Measurements from ENCODE around the gene CENPP.

CENPP gene

DNA sequence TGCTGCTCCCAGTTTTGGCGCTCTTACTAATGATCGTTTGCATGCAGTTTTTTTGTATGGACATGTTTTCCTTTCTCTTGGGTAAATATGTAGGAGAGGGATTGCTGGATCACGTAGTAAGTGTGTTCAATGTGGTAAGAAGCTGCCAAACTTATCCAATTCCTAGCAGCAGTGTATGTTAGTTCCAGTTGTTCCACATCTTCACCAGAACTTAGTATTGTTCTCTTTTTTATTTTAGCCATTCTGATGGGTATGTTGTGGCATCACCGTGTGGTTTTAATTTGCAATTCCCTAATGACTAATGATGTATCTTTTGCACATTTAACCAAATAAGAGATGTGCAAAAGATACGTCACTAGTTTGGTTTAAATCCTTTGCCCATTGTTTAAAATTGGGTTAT lies 278.2 kb downstream of the CENPP start:
- Histone ChIP-seq H3K36me3 (ENCODE audit: insufficient read depth, low read length) (0 out of 2 replicates have a peak, but pooled peaks cover 3% of the 10 kb centered on the region), H3K79me2 (ENCODE audit: control insufficient read depth, insufficient read depth, low read length, unreplicated experiment) (no peaks in the 10 kb centered on the region), H3K4me3 (ENCODE audit: low read depth, low read length) (no peak overlapping the region), H2AFZ (ENCODE audit: low read length, unreplicated experiment) (no peak overlapping the region), H3K27me3 (ENCODE audit: insufficient read depth, low read length) (no peaks in the 10 kb centered on the region), H3K4me1 (ENCODE audit: control insufficient read depth, insufficient read depth, low read length, unreplicated experiment) (peaks cover 19% of the 10 kb centered on the region), H3K27ac (ENCODE audit: low read depth, low read length) (no peak overlapping the region)

DNA sequence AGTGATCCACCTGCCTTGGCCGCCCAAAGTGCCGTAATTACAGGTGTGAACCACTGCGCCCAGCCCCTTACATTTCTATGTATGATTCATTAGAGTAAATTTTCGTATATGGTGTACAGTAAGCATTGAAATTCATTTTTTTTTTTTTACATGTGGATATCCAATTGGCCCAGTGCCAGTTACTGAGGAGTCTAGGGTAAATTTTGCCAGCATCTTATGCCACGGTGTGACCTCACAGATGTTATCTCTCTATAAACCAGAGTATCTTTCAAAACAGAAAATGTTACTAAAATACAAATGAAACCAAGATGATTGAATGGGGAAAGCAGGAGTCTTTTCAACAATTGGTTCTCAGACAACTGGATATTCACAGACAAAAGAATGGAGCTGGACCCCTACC lies 279.5 kb downstream of the CENPP start:
- Histone ChIP-seq H3K4me3 (ENCODE audit: low read depth, low read length) (no peak overlapping the region), H3K27ac (ENCODE audit: low read depth, low read length) (no peak overlapping the region), H3K27me3 (ENCODE audit: insufficient read depth, low read length) (no peaks in the 10 kb centered on the region), H2AFZ (ENCODE audit: low read length, unreplicated experiment) (no peak overlapping the region), H3K4me1 (ENCODE audit: control insufficient read depth, insufficient read depth, low read length, unreplicated experiment) (peaks cover 19% of the 10 kb centered on the region), H3K36me3 (ENCODE audit: insufficient read depth, low read length) (0 out of 2 replicates have a peak, but pooled peaks cover 3% of the 10 kb centered on the region), H3K79me2 (ENCODE audit: control insufficient read depth, insufficient read depth, low read length, unreplicated experiment) (no peaks in the 10 kb centered on the region)

DNA sequence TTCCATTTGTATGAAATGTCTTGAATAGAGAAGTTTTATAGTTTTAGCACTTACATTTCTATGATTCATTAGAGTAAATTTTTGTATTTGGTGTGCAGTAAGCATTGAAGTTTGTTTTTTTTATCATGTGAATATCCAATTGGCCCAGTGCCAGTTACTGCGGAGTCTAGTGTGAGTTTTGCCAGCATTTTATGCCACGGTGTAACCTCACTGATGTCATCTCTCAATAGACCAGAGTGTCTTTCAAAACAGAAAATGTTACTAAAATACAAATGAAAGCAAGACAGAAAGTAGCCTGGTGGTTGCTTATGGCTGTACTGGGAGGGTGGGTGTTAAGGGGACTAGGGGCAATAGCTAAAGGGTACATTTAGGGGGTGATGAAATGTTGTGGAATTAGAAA lies 281.3 kb downstream of the CENPP start:
- Histone ChIP-seq H2AFZ (ENCODE audit: low read length, unreplicated experiment) (no peak overlapping the region), H3K27ac (ENCODE audit: low read depth, low read length) (peak overlapping the region; percentile 9; the same call in 1 of the 2 replicates), H3K4me1 (ENCODE audit: control insufficient read depth, insufficient read depth, low read length, unreplicated experiment) (peaks cover 10% of the 10 kb centered on the region), H3K4me3 (ENCODE audit: low read depth, low read length) (no peak overlapping the region), H3K36me3 (ENCODE audit: insufficient read depth, low read length) (0 out of 2 replicates have a peak, but pooled peaks cover 3% of the 10 kb centered on the region), H3K79me2 (ENCODE audit: control insufficient read depth, insufficient read depth, low read length, unreplicated experiment) (no peaks in the 10 kb centered on the region), H3K27me3 (ENCODE audit: insufficient read depth, low read length) (no peaks in the 10 kb centered on the region)

DNA sequence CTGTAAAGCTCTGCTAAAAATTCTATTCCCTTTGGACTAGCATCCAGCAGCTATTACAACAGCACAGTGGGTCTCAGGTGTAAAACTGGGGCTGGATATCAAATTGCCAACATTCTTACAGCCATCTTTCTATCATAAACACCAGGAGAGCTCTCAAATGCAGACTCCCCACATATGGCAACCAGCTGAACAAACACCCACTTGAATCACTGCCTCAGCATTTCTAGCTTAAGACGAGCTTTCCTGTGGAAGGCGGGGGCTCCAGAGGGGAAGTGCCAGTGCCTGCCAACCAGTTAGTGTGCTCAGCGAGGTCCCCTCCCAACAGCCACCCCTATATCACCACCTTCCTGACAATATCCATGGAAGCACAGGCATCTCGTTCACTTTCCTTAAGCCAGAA lies 282.0 kb downstream of the CENPP start:
- H3K27me3 ChIP-seq (ENCODE audit: insufficient read depth, low read length), result no peaks in the 10 kb centered on the region
- no peaks in the 10 kb centered on the region for H3K79me2 ChIP-seq (ENCODE audit: control insufficient read depth, insufficient read depth, low read length, unreplicated experiment)
- peaks cover 10% of the 10 kb centered on the region for H3K4me1 ChIP-seq (ENCODE audit: control insufficient read depth, insufficient read depth, low read length, unreplicated experiment)
- H3K4me3 ChIP-seq (ENCODE audit: low read depth, low read length), result no peak overlapping the region
- H3K36me3 ChIP-seq (ENCODE audit: insufficient read depth, low read length), result 0 out of 2 replicates have a peak, but pooled peaks cover 3% of the 10 kb centered on the region
- H2AFZ ChIP-seq (ENCODE audit: low read length, unreplicated experiment), result no peak overlapping the region
- H3K27ac ChIP-seq (ENCODE audit: low read depth, low read length), result peak overlapping the region; percentile 9; the same call in 1 of the 2 replicates

DNA sequence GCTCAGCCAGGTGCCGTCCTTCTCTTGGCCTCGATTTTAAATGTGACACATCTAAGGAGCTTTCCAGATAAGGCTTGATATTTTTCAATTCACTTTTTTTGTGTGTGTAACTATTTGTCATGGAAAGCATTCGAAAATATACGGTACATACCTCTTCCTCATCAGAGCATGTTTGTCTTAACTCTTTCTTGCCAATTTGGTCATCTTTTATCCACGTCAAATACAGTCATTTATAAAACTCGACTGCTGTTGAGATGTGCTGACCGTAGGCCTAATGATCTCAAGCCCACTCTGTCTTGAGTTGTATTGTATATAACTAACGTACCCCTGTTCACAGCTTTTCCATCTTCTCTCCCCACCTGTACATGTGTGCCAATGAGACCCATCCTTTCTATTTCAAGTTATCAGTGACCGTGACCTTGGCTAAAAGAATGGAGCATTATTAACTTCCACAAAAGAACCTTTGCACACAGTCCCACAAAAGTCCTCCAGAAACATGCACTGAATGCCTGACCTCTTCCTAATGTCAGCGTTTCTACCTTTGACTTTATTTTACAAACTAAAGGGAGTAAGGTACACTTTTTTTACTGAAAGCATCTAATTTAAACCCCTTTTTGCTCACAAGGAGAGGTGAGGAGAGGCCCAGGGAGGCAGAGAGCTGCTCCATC lies 282.6 kb downstream of the CENPP start:
- no peaks in the 10 kb centered on the region for H3K79me2 ChIP-seq (ENCODE audit: control insufficient read depth, insufficient read depth, low read length, unreplicated experiment)
- no peak overlapping the region for H3K27ac ChIP-seq (ENCODE audit: low read depth, low read length)
- H3K27me3 ChIP-seq (ENCODE audit: insufficient read depth, low read length), result no peaks in the 10 kb centered on the region
- H3K4me1 ChIP-seq (ENCODE audit: control insufficient read depth, insufficient read depth, low read length, unreplicated experiment), result peaks cover 10% of the 10 kb centered on the region
- peaks cover 3% of the 10 kb centered on the region; the same call in 1 of the 2 replicates for H3K36me3 ChIP-seq (ENCODE audit: insufficient read depth, low read length)
- H3K4me3 ChIP-seq (ENCODE audit: low read depth, low read length), result no peak overlapping the region
- no peak overlapping the region for H2AFZ ChIP-seq (ENCODE audit: low read length, unreplicated experiment)

DNA sequence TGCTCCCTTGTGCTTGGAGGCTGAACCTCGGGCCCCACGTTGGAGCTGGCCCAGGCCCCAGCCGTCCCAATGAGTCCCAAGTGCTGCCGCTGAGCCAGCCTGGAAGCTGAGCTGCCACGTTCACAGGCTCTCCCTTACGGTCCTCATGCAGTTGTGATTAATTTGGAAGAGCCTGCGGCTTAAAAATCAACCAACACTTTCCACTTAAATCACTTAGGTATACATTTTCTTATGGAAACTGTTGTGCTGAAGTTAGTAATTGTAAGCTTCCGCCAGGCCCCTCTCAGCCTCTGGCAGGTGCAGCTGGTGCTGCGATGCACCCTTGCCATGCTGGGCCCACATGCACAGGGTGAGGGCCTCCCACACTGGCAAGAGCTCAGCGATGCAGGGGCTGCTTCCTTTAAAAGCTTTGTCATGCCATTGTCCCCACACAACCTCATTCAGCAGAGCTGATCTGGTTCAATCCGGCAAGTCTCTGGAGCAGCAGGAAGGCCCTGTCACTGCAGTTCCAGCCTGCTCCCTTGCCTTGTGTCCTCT lies 283.2 kb downstream of the CENPP start:
- H3K36me3 ChIP-seq (ENCODE audit: insufficient read depth, low read length), result peaks cover 3% of the 10 kb centered on the region; the same call in 1 of the 2 replicates
- no peaks in the 10 kb centered on the region for H3K27me3 ChIP-seq (ENCODE audit: insufficient read depth, low read length)
- H3K79me2 ChIP-seq (ENCODE audit: control insufficient read depth, insufficient read depth, low read length, unreplicated experiment), result no peaks in the 10 kb centered on the region
- H3K27ac ChIP-seq (ENCODE audit: low read depth, low read length), result no peak overlapping the region
- peaks cover 10% of the 10 kb centered on the region for H3K4me1 ChIP-seq (ENCODE audit: control insufficient read depth, insufficient read depth, low read length, unreplicated experiment)
- no peak overlapping the region for H3K4me3 ChIP-seq (ENCODE audit: low read depth, low read length)
- H2AFZ ChIP-seq (ENCODE audit: low read length, unreplicated experiment), result no peak overlapping the region

DNA sequence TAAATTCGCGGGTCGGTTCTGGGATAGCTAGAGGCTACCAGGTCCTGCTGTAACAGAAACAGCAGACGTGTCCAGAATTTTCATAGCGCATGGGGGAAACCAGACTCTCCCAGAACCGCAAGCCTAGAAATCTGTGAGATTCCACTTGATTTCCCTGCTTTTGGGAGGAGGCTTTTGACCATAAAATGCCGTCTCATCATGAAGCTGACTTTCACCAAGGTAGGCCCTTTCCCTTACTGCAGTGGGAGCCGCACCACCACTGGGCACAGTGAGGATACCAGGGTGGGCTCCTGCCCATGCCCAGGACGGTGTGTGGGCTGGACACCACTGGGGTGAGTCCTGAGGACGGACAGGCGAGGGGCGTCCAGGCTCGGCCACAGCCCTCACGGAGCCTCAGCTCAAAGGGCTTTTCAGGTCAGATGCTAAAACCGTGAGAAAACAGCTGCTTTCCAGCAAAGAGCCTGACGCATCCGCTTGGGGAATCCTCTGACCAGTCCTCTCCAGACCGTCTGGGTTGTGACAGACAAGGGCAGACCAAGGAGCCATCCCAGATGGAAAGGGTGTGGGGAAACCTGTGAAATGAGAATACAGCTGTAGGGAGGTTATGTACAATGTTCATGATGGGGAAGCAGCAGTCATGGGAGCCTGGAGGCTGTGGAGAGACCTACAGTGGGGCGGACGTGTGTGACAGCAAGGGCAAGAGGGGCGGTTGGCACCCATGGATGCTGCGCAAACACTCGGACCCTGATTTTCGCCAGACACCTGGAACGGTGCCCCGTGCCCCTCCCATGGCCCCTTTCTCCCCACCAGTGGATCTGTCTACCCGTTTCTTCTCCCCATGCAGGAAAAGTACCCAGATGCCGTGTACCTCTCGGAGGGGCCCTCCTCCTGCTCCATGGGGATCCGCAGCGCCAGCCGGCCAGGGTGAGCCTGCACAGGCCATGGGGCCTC lies 285.0 kb downstream of the CENPP start:
- no peak overlapping the region for H3K27ac ChIP-seq (ENCODE audit: low read depth, low read length)
- no peak overlapping the region for H2AFZ ChIP-seq (ENCODE audit: low read length, unreplicated experiment)
- H3K36me3 ChIP-seq (ENCODE audit: insufficient read depth, low read length), result peaks cover 2% of the 10 kb centered on the region
- H3K27me3 ChIP-seq (ENCODE audit: insufficient read depth, low read length), result no peaks in the 10 kb centered on the region
- peaks cover 10% of the 10 kb centered on the region for H3K4me1 ChIP-seq (ENCODE audit: control insufficient read depth, insufficient read depth, low read length, unreplicated experiment)
- no peaks in the 10 kb centered on the region for H3K79me2 ChIP-seq (ENCODE audit: control insufficient read depth, insufficient read depth, low read length, unreplicated experiment)
- no peak overlapping the region for H3K4me3 ChIP-seq (ENCODE audit: low read depth, low read length)

DNA sequence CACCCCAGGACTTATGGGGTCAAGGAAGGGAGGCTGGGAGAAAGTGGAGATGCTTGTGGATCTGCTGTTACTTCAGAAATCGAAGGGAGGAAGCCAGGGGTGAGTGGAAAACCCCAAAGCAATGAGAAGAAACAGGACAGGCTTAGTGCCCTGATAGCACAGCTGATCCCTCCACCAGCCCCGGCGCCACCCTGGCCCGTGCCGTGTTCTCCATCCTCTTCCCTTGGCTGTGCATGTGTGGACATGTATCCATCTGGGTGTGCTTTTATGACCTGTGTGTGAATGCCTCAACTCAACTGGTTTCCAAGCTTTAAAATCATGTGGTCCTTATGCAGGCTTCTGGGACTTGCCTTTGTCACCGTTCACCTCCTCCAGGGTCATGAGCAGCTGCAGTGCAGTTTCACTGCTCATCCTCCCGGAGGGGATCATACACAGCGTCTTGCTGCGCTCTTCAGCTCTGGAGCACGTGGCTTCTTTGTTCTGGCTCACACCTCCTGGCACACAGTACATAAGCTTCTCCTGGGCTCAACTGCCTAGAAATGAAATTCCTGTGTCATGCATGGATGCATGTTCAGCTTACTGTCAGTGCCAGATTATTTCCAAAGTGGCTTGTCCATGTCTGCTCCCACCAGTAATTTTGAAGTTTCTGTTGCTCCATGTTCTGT lies 286.0 kb downstream of the CENPP start:
- Histone ChIP-seq H3K27me3 (ENCODE audit: insufficient read depth, low read length) (no peaks in the 10 kb centered on the region), H3K27ac (ENCODE audit: low read depth, low read length) (no peak overlapping the region), H3K36me3 (ENCODE audit: insufficient read depth, low read length) (peaks cover 8% of the 10 kb centered on the region)

DNA sequence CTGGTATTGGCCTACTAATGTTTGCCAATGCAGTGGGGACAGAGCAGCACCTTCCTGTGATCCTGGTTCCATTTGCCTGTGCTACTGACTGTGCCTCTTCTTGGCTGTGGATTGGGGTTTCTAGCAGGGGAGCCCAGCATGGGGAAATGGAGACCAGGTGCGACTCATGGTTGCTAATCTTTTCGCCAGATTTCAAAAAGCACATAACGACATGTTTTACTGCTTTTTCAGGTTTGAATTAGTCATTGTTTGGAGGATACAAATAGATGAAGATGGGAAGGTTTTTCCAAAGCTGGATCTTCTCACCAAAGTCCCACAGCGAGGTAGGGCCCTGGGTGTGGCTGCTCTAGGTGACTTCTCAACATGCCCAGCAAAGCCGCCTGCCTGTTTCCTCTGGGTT lies 286.5 kb downstream of the CENPP start:
- Histone ChIP-seq H3K79me2 (ENCODE audit: control insufficient read depth, insufficient read depth, low read length, unreplicated experiment) (no peaks in the 10 kb centered on the region), H2AFZ (ENCODE audit: low read length, unreplicated experiment) (no peak overlapping the region), H3K4me1 (ENCODE audit: control insufficient read depth, insufficient read depth, low read length, unreplicated experiment) (peaks cover 8% of the 10 kb centered on the region), H3K4me3 (ENCODE audit: low read depth, low read length) (no peak overlapping the region), H3K36me3 (ENCODE audit: insufficient read depth, low read length) (peaks cover 8% of the 10 kb centered on the region), H3K27ac (ENCODE audit: low read depth, low read length) (no peak overlapping the region), H3K27me3 (ENCODE audit: insufficient read depth, low read length) (no peaks in the 10 kb centered on the region)

More for the DNA sequence above, 286.0 kb downstream of the CENPP start:
- H3K4me3 ChIP-seq (ENCODE audit: low read depth, low read length), result no peak overlapping the region
- H2AFZ ChIP-seq (ENCODE audit: low read length, unreplicated experiment), result no peak overlapping the region
- peaks cover 10% of the 10 kb centered on the region for H3K4me1 ChIP-seq (ENCODE audit: control insufficient read depth, insufficient read depth, low read length, unreplicated experiment)
- H3K79me2 ChIP-seq (ENCODE audit: control insufficient read depth, insufficient read depth, low read length, unreplicated experiment), result no peaks in the 10 kb centered on the region

DNA sequence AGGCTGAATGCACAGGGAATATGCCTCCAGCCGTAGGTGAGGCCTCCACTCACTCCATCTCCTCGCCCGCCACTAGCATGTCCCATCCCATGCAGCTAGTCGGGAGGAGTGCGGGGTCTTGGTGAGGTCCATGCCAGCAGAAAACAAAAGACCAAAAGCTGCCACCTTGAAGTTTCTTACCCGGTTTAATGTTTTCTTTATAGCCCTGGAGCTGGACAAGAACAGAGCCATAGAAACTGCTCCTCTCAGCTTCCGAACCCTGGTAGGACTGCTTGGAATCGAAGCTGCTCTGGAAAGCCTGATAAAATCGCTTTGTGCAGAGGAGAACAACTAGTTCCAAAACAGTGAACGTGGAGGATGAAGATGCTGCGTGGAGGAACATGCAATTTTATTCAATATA lies 287.1 kb downstream of the CENPP start:
- Histone ChIP-seq H3K27me3 (ENCODE audit: insufficient read depth, low read length) (no peaks in the 10 kb centered on the region), H3K36me3 (ENCODE audit: insufficient read depth, low read length) (peaks cover 8% of the 10 kb centered on the region), H2AFZ (ENCODE audit: low read length, unreplicated experiment) (no peak overlapping the region), H3K27ac (ENCODE audit: low read depth, low read length) (no peak overlapping the region), H3K4me1 (ENCODE audit: control insufficient read depth, insufficient read depth, low read length, unreplicated experiment) (peaks cover 3% of the 10 kb centered on the region), H3K4me3 (ENCODE audit: low read depth, low read length) (no peak overlapping the region), H3K79me2 (ENCODE audit: control insufficient read depth, insufficient read depth, low read length, unreplicated experiment) (no peaks in the 10 kb centered on the region)
